WERI-Rb-1 (cell line): ENCODE data around the gene AGGF1.

Source experiments
- DNase-seq: peaks from one replicate; pipeline ENCODE4 v3.0.0-alpha.2; 2020
- H3K27ac ChIP-seq: fragments of 250-450 bp; sonication (Bioruptor Pico); 2 replicates; pipeline ENCODE4 v1.5.1; 2020; ENCODE audit warnings: mild to moderate bottlenecking, moderate library complexity
- H3K27me3 ChIP-seq: fragments of 250-450 bp; sonication (Bioruptor Pico); 2 replicates; pipeline ENCODE4 v1.5.1; 2021; ENCODE audit warnings: mild to moderate bottlenecking, low read depth, moderate library complexity; ENCODE audit not compliant: insufficient read depth, severe bottlenecking
- H3K36me3 ChIP-seq: fragments of 250-450 bp; sonication (Bioruptor Pico); 2 replicates; pipeline ENCODE4 v1.5.1; 2020; ENCODE audit warnings: mild to moderate bottlenecking, moderate library complexity
- H3K4me3 ChIP-seq: 2 replicates; pipeline ENCODE4 v1.5.1; 2011; ENCODE audit warnings: low read depth, mild to moderate bottlenecking, control low read depth, low read length
- H3K9me3 ChIP-seq: fragments of 250-450 bp; sonication (Bioruptor Pico); 2 replicates; pipeline ENCODE4 v1.5.1; 2021; ENCODE audit warnings: mild to moderate bottlenecking, moderate library complexity; ENCODE audit not compliant: severe bottlenecking
- CTCF ChIP-seq: IDR thresholded peaks from 2 replicates; pipeline ENCODE4 v1.5.1; 2011; ENCODE audit warnings: low read depth, mild to moderate bottlenecking, control low read depth, inconsistent platforms, low read length

AGGF1 gene

GRCh38 chr5:77065256-77065655, 35.1 kb downstream of the AGGF1 start:
- H3K27ac ChIP-seq = no peak overlapping the region
- no peaks in the 10 kb centered on the region; the same call in 1 of the 2 replicates for H3K36me3 ChIP-seq
- no peak for DNase-seq
- H3K4me3 ChIP-seq = no peak overlapping the region
- no peak for TF ChIP-seq CTCF
- H3K9me3 ChIP-seq = no peaks in the 10 kb centered on the region
- H3K27me3 ChIP-seq = no peaks in the 10 kb centered on the region

GRCh38 chr5:77066184-77066583, 36.0 kb downstream of the AGGF1 start:
- H3K4me3 ChIP-seq = no peak overlapping the region
- no peak overlapping the region for H3K27ac ChIP-seq
- DNase-seq = no peak
- TF ChIP-seq CTCF = no peak
- H3K9me3 ChIP-seq = no peaks in the 10 kb centered on the region
- no peaks in the 10 kb centered on the region; the same call in 1 of the 2 replicates for H3K36me3 ChIP-seq
- no peaks in the 10 kb centered on the region for H3K27me3 ChIP-seq

- H3K4me3 ChIP-seq = no peak overlapping the region
- H3K36me3 ChIP-seq = no peaks in the 10 kb centered on the region; the same call in 1 of the 2 replicates
- no peaks in the 10 kb centered on the region for H3K27me3 ChIP-seq
- TF ChIP-seq CTCF = no peak
- no peak overlapping the region for H3K27ac ChIP-seq
- H3K9me3 ChIP-seq = no peaks in the 10 kb centered on the region
- no peak for DNase-seq
These were observed 36.7 kb downstream of the AGGF1 start for GRCh38 chr5:77066823-77067442.

GRCh38 chr5:77073667-77074066, 43.5 kb downstream of the AGGF1 start:
- no peaks in the 10 kb centered on the region for H3K9me3 ChIP-seq
- H3K4me3 ChIP-seq = no peak overlapping the region
- DNase-seq = no peak
- no peaks in the 10 kb centered on the region; the same call in 1 of the 2 replicates for H3K36me3 ChIP-seq
- TF ChIP-seq CTCF = no peak
- no peaks in the 10 kb centered on the region for H3K27me3 ChIP-seq
- H3K27ac ChIP-seq = no peak overlapping the region

GRCh38 chr5:77074745-77075144, 44.5 kb downstream of the AGGF1 start:
- H3K27me3 ChIP-seq = no peaks in the 10 kb centered on the region
- no peak for TF ChIP-seq CTCF
- H3K27ac ChIP-seq = no peak overlapping the region

More at GRCh38 chr5:77074745-77075144, 44.5 kb downstream of the AGGF1 start:
- Histone ChIP-seq H3K9me3 (no peaks in the 10 kb centered on the region), H3K4me3 (no peak overlapping the region), H3K36me3 (no peaks in the 10 kb centered on the region; the same call in 1 of the 2 replicates)
- no peak for DNase-seq
